Measurements from ENCODE around the gene SPATA6.
"Not testable (repeated sequence)": the region's sequence is repeated elsewhere in the genome, so short reads cannot be mapped to it uniquely, and the experiment has no call there.

GRCh38 chr1:48282329-48282728 lies 189.7 kb downstream of the SPATA6 start:
- not testable (repeated sequence) for TF ChIP-seq CSDC2, GLIS3, ZFP3, CSRNP3, ZNF70, ZNF8, RARB (CRISPR knock-in tag; IDR thresholded peaks at IDR 0.05)
- TF ChIP-seq, protein P1, sequence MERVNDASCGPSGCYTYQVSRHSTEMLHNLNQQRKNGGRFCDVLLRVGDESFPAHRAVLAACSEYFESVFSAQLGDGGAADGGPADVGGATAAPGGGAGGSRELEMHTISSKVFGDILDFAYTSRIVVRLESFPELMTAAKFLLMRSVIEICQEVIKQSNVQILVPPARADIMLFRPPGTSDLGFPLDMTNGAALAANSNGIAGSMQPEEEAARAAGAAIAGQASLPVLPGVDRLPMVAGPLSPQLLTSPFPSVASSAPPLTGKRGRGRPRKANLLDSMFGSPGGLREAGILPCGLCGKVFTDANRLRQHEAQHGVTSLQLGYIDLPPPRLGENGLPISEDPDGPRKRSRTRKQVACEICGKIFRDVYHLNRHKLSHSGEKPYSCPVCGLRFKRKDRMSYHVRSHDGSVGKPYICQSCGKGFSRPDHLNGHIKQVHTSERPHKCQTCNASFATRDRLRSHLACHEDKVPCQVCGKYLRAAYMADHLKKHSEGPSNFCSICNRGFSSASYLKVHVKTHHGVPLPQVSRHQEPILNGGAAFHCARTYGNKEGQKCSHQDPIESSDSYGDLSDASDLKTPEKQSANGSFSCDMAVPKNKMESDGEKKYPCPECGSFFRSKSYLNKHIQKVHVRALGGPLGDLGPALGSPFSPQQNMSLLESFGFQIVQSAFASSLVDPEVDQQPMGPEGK (CRISPR knock-in tag; IDR thresholded peaks at IDR 0.05; ENCODE audit: borderline replicate concordance): not testable (repeated sequence)

All from SK-N-SH treated with all-trans-retinoic acid at 6 μM for 48 hours (cell line).